ENCODE data around the gene ENPP7.
A peak's percentile ranks its signal among the peaks of the same experiment; 100 is the strongest.

ENPP7 gene

GRCh38 chr17:79732804-79733691, 2.3 kb downstream of the ENPP7 start:
- no peak for DNase-seq

- no peak for DNase-seq
Observed at GRCh38 chr17:79733692-79734070, 2.9 kb downstream of the ENPP7 start.

DNA sequence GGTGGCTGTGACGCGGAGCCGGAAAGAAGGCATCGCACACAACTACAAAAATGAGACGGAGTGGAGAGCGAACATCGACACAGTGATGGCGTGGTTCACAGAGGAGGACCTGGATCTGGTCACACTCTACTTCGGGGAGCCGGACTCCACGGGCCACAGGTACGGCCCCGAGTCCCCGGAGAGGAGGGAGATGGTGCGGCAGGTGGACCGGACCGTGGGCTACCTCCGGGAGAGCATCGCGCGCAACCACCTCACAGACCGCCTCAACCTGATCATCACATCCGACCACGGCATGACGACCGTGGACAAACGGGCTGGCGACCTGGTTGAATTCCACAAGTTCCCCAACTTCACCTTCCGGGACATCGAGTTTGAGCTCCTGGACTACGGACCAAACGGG, 4.4 kb downstream of the ENPP7 start:
- no peak for DNase-seq

DNA sequence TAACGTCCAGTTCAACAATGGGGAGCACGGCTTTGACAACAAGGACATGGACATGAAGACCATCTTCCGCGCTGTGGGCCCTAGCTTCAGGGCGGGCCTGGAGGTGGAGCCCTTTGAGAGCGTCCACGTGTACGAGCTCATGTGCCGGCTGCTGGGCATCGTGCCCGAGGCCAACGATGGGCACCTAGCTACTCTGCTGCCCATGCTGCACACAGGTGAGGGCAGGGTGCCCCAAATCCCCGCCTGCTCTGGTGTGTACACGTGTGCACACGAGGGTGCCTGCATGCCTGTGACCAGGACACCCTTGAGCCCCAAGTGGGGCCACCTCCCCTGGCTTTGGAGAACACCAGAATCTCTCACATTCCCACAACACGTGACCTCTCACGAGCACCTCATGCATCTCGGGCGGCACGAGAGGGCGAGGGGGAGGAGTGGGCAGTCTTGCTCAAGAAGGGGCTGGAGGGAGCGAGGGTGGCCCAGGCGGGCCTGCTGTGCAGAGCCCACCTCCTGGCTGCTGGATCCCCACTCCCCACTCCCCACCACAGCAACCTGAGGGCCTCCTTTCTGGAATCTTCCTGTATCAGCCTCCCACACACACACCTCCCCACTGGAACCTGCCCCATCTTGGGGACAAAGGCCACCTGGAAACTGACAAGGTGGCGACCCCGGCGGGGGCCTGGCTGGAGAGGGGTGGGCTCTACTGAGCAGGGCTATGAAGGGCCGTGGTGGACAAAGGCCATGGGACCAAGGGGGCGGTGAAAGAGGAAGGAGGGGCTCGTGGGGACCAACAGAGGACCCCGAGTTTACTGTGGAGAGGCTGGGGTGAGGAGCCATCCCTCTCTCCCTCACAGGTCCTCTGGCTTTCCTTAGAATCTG, 6.5 kb downstream of the ENPP7 start:
- no peak for DNase-seq

GRCh38 chr17:79737922-79738578, 7.3 kb downstream of the ENPP7 start:
- DNase-seq, result no peak

GRCh38 chr17:79738643-79739042, 7.9 kb downstream of the ENPP7 start:
- DNase-seq, result no peak

GRCh38 chr17:79739148-79740062, 8.7 kb downstream of the ENPP7 start:
- no peak for DNase-seq

DNA sequence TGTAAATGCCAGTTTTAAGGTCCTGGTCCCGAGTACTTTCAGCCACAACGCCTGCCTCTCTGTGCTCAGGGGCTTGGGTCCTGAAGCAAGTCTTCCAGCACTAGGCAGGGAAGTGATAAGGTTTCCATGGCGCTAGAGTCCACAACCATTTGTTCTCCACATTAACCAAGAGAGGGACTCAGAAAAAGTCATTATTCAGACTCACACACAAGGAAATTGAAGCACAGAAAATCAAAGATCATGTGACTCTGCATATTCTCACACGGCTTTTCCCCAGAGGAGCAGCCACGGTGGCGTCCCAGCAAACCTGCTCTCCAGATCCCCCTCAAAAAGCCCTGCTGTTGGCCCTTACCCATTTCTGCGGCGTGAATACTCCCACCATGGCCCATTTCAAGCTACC, 9.7 kb downstream of the ENPP7 start:
- DNase-seq, result no peak

- DNase-seq, result no peak
Observed at GRCh38 chr17:79741401-79741750, 10.6 kb downstream of the ENPP7 start.

DNA sequence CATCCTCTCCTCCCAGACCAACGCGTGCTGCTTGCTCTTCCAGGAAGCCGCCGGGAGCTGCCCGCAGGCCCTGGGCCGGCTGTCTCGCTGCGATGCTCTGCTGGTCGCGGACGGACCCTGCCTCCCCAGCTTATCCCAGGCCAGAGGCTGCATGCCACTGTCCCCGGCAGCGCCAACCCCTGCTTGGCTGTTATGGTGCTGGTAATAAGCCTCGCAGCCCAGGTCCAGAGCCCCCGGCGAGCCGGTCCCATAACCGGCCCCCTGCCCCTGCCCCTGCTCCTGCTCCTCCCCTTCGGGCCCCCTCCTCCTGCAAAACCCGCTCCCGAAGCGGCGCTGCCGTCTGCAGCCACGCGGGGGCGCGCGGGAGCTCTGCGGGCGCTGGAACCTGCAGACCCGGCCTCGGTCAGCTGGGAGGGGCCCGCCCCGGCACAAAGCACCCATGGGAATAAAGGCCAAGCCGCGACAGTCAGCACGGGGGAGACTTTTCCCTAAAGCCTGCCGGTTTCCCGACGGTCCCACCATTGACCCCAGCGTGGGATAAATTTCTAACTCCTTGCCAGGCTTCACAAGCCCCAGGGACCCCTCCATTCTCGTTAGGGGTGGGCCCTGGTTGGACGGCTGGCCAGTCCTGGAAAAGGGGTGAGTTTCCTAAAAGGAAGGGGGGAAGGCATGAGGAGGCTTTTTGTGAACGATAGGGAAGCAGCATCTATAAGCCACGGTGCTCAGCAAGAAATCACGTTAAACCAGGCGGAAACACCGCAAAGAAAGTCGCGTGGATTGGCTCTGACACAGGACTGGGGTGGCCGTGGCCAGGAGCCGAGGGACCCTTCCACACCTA, 11.2 kb downstream of the ENPP7 start:
- DNase-seq, result peak; percentile 95

- DNase-seq, result no peak
Observed at GRCh38 chr17:79742589-79742918, 11.8 kb downstream of the ENPP7 start.

DNA sequence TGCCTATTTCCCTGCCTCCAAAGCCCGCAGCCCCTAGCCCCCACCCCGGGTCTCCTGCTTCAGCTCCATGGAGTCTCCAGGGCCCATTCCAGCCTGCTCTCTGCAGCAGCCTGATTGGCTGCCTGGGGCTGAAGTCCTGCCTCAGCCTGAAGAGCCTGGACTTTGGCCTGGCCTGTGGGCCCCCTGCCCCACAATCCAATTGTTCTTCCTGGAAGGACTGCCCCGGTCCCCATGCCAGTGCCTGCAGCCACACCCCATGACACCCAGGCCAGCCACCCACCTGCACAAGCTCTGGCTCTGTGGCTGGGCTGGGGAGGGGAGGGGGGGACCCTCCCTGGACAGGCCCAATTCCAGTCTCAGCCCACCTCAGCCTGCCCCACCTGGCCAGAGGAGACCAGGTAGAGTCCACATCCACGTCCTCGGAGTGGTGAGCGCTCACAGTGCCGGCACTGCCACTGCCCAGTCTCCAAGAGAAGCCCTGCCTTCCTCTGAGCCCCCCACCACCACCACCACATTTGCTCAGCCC, 12.3 kb downstream of the ENPP7 start:
- DNase-seq, result no peak

DNA sequence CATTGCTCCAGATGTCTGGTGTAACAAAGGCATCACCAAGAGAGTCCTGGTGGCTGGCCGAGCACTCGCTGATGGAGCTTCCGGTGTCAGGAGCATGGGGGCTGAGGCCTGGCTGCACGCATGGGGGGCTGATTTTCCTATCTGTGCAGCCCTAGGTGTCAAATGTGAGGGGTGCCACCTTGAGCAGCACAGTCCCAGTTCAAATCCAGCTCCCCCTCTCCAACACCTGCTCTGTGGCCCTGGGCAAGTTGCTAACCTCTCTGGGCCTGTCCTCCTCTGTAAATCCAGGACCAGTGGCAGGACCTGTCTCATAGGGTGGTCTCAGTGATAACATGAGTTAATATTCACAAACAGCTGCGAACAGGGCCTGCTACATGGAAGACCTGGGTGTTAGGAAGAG, 12.9 kb downstream of the ENPP7 start:
- DNase-seq, result no peak

- no peak for DNase-seq
Observed at GRCh38 chr17:79745641-79746105, 14.9 kb downstream of the ENPP7 start.

- DNase-seq, result peak; percentile 65
Observed at GRCh38 chr17:79746889-79747507, 16.3 kb downstream of the ENPP7 start.

DNA sequence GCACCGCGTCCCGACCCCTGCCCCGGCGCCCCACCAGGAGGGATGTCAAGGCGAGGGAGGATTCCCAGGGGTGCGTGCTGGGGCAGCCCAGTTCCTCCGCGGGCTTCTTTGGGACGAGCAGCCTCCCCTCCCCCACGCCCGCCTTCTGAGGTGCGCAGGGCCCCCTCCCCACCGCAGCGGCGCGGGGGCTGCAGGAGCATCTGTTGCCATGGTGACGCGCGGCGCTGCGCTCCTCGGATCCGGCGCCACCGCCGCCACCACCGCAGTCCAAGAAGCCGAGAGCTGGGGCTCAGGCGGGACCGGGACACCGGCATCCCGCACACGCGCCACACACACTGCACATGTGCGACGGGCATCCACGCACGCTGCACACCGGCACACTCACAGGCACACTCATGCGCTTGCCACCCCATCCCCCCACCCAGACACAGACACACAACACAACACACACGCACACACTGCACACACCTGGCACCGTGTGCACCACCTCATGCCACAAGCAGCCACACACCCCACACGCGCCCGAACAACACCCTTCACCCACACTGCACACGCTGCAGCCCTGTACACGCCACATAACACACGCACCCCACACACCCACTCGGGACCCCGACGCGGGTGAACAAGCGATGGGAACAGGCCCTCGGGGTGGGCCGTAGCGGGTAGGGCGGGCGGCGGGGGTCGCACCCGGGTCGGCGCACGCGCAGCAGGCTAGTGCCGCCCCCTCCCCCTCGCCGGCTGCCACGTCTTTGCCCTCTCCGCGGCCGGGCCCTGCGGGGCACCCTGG, 17.0 kb downstream of the ENPP7 start:
- DNase-seq, result peak; percentile 70

DNA sequence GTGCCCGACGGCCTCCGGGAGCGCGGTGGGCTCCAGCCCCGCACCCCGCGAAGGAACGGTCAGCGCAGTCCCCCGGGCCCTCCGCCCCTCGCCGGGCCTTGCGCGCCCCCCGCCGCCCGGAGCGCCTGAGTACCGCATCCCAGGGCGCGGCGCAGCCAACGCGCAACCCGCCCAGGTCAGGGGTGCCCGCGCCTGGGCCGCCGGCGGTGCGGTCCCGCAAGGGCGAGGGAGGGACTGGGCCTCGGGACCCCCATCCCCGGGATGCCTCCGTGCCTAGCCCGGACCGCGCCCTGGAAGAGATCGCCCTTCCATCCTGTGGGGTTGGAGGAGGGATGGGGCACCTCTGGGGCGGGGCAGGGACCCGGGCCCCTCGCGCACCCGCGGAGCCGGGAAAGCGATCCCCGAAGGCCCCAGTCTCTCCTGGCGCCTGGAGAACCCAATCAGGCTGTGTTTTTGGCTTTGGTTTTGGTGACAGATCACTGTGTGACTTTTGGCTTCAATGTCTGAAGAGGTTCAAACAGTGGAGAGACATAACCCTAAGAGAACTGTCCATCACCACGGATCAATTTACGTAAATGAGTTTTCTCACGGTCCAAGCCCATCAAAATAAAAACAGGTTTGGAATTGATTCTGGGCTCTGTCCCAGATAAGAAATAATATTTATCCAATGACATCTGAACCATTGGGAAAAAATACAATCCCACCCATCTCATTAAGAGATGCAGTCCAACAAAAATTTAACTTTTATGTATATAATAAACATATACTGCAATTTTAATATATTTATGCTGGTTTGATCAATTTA, 17.8 kb downstream of the ENPP7 start:
- DNase-seq, result peak; percentile 47

DNA sequence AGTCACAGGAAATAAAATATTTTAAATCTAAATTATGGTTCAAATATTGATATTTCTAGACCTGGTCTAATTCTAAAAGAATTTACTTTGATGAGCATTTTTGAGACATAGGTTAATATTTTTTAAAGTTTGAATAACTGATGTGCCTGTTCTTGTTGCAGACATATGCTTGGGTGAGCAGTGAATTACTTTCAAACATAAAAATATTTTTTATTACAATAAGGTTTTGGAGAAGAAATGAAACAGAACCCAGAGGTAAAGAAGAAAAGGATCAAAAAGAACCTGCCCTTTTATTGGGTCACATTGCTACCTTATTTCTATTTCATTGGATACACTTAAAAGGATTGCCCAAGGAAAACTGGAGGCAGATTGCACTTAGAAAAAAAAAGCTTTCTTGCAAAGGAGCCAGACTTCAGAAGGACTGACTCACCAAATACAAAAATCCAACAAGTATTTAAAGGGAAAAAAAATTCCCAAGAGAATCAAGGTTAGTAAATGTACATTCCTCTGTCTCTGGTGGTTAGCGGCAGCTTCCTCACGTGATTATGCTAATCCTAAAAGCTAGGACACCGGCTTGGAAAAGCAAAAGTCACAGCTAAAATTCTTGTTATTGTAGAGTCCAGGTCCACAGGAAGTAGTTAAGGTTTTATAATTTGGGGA, 18.5 kb downstream of the ENPP7 start:
- DNase-seq, result no peak
